SIG-M5 treated with dmso at 0.1 percent for 504 hours (cell line): ENCODE results near the gene KRT82.
"Not testable (repeated sequence)": the region's sequence is repeated elsewhere in the genome, so short reads cannot be mapped to it uniquely, and the experiment has no call there.

ENCODE experiments used
- DNase-seq: peaks from one replicate; lab custom pipeline; 2025; ENCODE audit not compliant: unreplicated experiment; lab: John Stamatoyannopoulos, UW

KRT82 gene

DNA sequence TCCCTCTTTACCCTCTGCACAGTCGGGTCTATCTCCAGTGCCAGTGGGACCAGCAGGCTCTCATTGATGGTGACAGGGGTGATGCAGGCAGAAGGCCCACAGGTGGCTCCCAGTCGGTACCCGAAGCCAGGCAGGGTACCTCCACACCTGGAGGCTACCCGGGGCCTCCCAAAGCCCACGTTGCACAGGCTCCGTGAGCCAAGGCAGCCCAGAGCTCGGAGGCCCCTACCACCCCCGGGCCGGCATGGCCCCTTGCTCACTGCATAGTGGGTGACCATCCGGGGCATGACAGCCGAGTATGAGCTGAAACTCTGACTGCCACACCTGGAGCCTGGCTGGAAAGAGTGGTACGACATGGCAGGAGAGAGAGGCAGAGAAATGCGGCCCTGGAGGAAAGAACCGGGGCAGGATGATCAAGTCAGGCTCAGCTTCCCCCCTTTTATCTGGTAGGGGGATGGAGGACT lies at the start of gene KRT82:
Gene KRT82, minus strand, starts transcription at position 414 of the 464 bp plus-strand sequence. Its CDS starts 58 bp downstream, at position 356.
- DNase-seq = no peak

DNA sequence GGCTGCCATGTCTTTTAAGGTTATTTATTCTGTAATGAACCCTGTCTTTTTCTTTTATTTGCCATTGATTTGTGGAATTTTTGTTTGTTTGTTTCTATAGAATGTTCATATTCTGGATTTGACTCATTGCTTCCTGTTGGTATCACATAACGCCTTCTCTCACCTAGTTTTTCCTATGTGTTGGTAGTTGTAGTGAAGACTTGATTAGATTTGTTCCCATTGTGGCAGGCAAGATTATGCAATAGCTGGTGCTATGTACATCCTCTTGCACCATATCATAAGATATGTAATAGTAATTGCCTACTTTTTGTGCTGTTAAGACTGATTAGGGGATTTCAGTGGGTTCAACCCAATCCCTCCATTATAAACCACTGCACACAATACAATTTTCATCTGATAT lies 49.7 kb upstream of the KRT82 start:
- DNase-seq = no peak

DNA sequence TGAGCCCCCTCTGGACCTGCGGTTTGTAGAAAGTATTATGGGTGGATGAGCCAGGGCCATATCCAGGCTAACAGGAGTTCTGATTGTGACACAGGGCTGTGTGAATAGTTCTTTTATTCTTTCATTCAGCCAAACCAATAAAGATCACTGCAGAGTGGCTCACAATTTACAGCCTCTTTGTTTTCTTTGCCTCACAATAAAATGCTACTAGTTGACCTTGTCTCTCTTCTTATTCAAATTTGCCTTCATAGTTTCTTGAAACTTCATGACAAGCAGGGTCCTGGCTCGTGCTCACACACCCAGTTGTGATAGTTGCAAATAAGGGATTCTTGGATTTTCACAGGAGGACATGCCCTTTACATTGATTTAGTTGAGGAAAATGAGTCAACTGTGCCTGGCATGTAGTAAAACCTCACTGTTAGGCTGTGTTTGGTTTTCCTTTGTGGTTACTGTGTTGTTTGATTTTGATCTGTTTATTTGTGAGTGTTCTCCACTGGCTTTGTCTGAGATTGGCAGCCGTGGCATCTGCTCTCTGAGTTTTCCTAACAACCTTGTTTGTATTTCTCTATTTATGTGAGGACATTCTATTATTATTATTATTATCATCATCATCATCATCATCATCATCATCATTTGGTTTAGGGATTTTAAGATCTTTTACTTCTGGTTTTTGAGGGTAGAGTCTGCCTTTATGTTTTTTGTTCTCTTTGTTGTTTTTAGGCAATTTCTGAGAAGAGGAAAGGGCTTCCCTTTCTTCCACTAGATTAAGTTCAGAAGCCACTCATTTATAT lies 48.5 kb upstream of the KRT82 start:
- no peak for DNase-seq

DNA sequence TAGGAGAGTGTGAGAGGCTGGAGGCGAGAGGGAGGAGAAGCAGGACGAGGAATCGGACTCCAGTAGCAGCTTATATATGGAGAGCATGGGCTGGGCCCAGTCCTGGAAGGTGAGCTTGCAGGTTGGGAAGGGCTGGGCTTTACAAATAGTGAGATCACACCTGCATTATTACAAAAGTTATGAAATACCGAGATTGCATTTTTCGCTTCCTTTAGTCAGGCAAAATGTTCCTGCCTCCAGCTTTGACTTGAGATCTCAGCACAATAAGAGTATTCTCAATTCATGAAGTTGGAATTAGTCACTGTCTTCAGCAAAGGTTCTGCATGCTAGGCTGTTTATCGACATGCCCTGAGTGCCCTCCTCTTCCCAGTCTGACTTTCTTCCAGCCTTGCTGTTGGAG lies 46.0 kb upstream of the KRT82 start, which contains the start of gene KRT6B:
Gene KRT6B, minus strand, starts transcription at position 46 of the 400 bp plus-strand sequence. CDS start 68 bp downstream, outside the sequence.
- no peak for DNase-seq

DNA sequence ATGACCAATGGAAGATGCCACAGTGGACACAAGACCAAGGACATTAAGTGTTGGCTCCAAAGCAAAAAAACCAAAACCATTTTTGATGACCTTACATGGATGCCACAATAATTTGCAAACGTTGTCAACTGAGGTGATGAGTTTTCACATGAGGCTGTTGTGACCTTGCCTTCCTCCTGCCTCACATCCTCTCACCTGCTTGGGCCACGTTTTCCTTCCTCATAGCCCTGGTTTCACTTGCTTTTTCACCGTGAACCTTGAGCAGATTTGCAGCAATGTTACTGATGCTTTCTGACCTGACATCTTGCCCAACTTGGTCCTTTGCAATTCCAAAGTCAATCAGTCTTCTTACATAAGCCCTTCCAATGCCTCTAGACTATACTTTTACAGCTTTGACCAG lies 42.1 kb upstream of the KRT82 start:
- DNase-seq = no peak

DNA sequence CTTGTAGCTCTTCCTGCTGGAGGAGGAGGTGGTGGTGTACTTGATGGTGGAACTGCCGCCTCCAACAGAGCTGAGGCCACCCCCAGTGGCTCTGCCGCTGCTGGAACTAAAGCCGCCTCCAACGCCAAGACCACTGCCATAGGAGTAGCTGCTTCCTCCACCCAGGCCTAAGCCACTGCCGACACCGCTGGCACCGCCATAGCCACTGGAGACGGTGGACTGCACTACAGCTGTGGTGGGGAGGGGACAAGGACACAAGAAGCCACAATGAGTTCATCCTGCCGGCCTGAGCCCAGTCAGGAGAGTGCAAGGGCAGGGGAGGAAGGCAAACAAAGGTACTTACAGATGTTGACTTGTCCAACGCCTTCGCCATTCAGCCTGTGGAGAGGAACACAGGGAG lies 41.1 kb upstream of the KRT82 start:
- not testable (repeated sequence) for DNase-seq

DNA sequence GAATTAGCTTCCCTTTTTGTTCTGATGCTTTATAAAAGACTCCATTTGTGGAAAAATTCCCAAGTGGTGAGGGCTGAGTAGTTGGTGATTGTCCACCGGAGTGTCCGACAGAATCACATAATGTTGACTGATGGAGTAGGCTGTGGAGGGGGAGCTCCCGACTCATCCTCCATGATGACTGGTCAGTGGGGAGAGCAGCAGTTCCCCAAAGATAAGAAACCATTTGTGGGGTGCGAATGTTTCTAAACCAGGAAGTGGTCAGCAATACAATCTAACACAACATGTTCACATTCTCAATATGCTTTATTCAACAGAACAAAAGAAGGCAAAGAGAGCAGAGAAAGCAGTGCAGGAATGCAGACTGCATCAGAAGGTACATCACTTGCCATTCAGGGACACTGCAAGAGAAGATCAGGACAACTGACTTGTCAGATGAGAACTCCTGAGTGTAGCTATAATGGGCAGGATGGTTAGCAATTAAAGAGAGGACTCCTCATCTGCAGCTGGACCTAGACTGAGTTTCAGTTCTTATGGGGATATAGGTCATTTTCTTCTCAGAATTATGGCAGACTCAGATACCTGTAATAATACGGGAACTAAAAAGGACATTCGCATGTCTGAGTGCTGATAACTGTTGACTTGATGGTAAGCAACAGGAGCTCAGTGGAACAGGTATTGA lies 40.4 kb upstream of the KRT82 start:
- no peak for DNase-seq

DNA sequence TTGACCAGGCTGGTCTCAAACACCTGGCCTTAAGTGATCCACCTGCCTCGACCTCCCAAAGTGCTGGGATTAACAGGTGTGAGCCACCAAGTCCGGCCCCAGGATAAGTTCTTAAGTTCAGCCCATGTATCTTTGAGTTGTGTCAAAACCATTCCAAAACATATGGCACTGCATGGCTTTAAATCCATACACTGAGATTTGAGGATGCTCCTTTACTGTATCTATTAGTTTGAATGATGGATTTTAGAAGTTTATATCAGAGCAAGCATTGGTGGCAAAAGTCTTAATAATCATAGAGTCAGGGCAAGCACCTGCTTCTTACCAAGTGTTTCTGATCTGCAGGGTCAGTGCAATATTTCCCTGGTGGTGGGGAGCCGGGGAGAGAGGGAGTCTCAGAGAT lies 39.7 kb upstream of the KRT82 start:
- DNase-seq = no peak

DNA sequence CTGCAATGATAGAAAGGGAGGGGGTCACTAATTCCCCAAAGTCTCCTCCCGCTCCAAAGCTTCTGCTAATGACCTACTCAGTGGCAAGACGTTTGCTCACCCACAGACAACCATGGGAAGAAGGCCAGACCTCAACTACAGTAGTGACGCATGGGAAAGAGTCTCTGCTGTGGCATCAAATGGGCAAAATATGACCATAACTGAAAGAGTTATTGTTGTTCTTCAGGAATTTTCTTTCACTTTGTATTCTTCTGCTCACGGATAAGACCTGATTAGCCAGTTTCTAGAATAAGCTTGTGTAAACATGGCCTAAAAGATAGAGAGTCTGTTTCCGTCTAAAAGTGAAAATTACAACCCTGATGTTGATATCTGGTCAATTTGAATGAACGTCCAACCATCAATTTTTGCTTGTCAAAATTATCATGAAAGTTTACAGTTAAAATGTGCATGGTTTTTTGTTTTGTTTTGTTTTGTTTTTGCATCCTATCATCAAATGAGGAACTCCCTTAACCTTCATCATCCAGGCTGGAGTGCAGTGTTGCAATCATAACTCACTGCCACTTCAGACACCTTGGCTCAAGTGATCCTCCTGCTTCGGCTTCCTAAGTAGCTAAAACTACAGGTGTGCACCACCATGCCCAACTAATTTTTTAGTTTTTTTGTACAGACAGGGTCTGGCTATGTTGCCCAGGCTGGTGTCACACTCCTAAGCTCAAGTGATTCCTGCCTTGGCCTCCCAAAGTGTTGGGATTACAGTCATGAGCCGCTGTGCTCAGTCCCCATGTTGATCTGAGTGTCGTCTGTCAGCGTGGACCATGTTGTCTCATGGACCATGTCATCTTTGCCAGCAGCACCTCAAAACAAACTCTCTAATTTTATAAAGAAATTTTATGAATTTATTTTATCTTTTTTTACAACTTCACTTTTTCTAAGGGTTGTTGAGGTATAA lies 38.8 kb upstream of the KRT82 start:
- no peak for DNase-seq

DNA sequence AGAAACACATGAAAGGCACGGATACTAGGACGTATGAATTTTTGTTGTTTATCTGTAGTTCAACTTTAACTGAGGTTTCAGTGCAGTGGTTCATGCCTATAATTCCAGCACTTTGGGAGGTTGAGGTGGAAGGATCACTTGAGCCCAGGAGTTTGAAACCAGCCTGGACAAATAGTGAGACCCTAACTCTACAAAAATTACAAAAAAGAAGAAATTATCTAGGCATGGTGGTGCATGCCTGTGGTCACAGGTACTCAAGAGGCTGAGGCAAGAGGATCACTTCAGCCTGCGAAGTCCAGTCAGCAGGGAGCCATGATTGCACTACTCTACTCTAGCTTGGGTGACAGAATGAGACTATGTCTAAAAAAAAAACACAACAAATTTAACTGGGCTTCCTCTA lies 37.8 kb upstream of the KRT82 start:
- no peak for DNase-seq

DNA sequence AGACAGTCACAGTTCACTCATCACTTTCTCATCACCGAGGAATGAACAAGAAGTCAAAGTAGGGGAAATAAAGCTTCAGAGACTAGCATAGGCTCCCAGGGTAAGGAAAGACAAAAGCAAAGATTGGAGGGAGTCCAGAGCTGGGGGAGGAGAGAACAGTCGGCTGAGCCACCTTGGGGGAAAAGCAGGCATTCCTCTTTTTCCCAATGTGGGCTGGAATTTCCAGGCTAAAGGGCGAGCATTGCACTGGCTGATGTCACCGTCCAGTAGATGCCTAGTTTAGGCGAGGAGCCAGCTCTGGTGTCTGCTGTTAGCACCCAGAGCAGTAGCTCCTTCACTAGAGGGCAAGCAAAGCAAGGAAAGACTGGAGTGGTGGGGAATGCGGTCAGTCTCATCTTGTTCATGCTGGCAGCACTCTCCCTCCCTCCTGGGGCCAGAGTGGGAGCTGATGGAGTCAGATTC lies 36.5 kb upstream of the KRT82 start:
- no peak for DNase-seq

DNA sequence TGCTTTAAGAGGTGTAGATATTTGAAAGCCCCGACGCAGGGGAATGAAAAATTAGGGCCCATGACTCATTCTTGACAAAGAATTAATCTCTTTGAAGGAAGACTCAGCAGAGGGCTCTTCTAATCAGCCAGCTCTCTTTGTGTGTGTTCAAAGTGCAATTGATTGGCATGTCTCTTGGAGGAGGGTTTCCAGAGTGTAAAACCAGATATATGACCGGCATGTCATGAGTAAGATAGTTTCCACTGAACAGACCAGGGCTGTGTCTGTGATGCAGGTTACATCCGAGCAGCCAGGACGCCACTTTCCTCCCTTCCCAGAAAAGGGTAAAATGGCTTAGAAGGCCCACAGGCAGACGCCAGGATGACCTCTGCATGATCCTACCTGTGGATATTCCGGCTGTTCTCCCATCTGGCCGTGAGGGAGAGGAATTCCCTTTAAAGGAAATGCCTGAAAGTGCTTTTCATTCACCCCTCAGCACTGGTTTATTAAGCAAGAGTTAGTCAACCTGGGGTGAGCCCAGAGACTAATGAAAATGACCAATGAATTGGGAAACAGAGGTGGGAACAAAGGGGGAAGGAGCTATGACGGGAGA lies 35.3 kb upstream of the KRT82 start:
- no peak for DNase-seq

DNA sequence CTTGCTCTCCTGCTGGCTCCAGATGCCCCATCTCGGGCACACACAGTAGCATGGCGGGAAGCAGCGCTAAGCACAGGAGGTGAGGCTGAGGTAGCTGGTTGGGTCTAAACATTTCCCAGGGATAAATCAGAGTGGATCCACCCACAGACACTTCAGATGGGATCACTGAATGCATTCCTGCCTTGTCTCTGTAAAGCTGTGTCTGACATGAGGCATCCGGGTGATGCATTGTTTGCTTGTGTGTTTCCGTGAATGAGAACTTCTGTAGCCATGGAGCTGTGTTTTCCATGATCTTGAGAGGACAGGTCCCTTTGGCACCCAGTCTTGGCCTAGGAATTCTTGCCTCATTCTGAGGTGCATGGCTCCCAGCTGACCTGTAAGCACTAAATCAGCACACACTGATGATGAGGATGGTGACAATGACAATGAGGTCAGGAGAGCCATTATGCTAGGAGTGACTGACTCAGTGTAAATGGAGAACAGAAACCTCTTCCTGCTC lies 34.7 kb upstream of the KRT82 start:
- no peak for DNase-seq

DNA sequence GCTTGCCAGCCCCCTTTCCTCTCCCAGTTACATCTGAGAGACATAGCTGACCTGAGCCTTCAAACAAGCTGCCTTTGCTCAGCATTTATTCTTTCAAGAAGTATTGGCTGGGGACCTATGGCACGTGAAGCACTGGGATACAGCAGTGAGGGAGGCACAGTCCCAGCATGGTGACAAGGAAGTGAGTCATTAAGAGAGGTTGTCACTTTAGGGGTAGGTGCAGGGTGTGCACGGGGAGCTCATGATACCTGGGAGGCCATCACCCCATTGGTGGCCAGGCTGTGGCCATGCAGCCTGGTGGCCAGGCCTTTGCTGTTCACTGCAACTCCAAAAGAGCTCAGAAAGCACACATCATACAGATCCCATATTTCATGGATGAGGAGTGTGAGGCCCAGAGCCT lies 33.7 kb upstream of the KRT82 start:
- DNase-seq = no peak

DNA sequence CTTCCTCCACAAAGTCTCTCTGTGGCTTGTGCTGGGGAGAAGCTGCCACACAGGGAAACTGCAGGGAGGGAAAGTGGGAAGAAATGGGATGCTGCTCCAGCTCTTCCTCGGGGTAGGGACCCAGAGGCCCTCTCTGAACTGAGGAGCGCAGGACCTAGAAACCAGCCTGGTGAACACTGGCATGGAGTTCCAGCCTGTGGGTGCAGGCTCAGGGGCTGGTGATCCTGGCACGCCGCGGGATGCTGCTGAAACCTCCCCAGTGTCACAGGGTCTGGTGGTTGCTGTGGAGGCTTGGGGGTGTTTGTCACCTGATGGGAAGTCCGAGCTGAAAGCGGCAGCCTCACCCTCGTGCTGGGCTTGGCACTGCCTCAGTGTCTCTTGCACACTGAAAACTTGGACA lies 33.3 kb upstream of the KRT82 start:
- no peak for DNase-seq

DNA sequence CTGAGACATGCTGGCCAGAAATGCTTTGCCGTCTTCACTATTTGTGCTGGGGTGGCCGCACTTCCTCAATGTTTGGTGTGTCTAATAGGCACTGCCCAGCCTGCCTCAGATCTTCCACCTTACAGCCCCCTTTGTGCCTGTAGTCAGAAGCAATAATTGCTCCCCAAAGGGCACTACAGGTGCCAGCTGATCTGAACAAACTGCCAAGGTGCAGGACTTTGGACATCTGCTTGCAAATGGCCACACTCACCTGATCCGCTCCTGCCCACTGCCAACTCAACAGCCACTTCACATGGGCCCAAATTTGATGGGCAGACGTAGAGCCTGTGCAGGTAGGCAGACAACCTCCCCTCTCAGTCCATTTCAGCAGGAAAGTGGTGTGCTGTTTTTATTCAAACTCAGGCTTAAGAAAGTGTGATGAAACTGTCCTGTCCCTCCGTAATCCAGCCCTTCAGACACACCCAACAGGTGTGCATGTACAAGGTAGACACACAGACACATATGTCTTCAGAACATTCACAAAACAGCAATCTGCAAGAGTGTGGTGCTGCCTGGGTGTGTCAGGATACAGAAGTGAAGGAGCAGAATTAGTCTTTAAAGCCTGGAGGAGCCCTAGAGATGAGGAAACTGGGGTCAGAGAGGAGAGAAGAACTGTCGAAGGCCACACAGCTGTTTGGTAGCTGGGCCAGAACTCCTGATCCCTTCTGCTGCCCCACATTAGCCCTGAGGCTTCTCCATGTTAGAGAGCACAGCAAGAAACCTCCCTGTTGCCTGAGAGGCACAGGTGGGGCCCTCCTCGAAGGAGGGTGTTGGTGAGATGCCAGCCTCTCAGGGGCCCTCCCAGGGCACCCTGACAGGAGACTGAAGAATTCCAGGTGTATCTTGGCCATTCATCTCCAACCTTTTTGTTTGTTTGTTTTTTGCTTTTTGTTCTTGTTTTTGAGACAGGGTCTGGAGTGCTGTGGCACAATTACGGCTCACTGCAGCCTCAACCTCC lies 32.5 kb upstream of the KRT82 start:
- DNase-seq = no peak

DNA sequence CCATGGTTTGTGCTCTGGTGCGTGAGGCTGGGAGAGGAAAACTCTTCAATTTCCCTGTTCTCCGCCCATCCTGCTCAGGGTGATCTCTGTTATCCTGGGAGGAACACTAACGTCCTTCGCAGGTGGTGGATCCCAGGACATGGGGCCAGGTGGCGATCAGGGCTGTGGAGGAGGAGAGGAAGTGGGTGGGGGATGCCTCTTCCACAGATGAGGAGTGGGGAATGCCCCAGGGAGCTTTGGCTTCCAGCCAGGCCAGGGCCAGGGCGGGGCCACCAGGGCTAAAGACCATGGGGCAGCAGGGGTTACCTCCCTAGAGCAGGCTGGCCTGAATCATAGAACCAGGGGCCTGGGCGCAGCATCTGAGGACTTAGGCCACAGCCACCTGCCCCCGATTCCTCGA lies 31.4 kb upstream of the KRT82 start:
- no peak for DNase-seq

DNA sequence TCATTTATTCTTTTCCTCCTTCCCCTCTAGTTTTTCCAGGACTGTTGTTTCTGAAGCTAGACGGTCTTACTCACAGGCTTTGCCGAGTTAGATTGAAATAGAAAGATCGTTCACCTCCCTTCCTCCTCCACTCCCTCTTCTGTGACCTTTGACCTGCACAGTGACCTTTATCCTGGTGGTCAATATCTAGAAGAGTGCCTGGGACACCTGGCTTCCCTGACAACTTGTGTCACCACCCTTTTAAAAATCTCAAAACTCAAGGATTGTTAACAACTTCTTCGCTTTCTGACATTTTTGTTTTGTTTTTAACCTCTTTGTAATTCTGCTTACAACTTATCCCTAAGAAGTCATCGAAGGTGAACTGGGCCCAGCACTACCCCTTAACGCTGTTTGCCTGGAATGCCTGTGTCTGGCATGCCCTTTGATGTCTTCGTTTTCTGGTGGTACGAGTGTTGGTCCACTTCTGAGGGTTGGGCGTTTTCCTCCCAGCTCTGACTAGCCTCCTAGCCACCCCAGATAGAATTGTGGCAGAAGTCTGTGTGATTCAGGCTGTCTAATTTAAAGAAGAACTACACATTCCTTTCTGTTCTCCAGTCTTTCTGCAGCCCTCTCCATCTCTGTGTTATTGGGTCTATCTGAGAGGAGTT lies 30.8 kb upstream of the KRT82 start:
- no peak for DNase-seq
